SK-N-MC (cell line): ENCODE results near the gene RBPJ.

Experiments
- DNase-seq: peaks from one replicate; pipeline ENCODE4 v3.0.0-alpha.2; 2011; ENCODE audit warnings: low read depth, low spot score
- H3K27ac ChIP-seq: fragments of 200-600 bp; sonication (generic); 2 replicates; pipeline ENCODE4 v1.5.1; 2016; ENCODE audit warnings: mixed run types
- H3K36me3 ChIP-seq: fragments of 200-600 bp; sonication (generic); 2 replicates; pipeline ENCODE4 v1.6.1; 2017; ENCODE audit warnings: antibody characterized with exemption, low read length, mixed read lengths; ENCODE audit not compliant: insufficient read depth
- H3K4me3 ChIP-seq: fragments of 200-600 bp; sonication (generic); 2 replicates; pipeline ENCODE4 v1.5.1; 2016
- H3K9ac ChIP-seq: fragments of 200-600 bp; sonication (generic); 2 replicates; pipeline ENCODE4 v1.8.0; 2017; ENCODE audit warnings: mixed run types, mixed read lengths; ENCODE audit not compliant: insufficient read length
- H3K9me3 ChIP-seq: fragments of 200-600 bp; sonication (generic); 2 replicates; pipeline ENCODE4 v1.6.1; 2017; ENCODE audit warnings: low read depth, mild to moderate bottlenecking, antibody characterized with exemption, low read length, moderate library complexity, mixed read lengths
- EZH2 ChIP-seq: fragments of 200-600 bp; sonication (generic); IDR thresholded peaks from one replicate; pipeline ENCODE4 v1.6.1; 2017; ENCODE audit warnings: antibody characterized with exemption
- FOXP2 ChIP-seq: optimal IDR thresholded peaks from 2 replicates; pipeline ENCODE3; 2011; ENCODE audit warnings: mild to moderate bottlenecking, moderate library complexity; ENCODE audit not compliant: insufficient read depth; ENCODE audit errors: extremely low read length, control extremely low read depth
- POLR2AphosphoS5 ChIP-seq: IDR thresholded peaks from 2 replicates; pipeline ENCODE4 v1.6.1; 2012; ENCODE audit warnings: mild to moderate bottlenecking, low read depth, low read length, borderline replicate concordance

The RBPJ gene

DNA sequence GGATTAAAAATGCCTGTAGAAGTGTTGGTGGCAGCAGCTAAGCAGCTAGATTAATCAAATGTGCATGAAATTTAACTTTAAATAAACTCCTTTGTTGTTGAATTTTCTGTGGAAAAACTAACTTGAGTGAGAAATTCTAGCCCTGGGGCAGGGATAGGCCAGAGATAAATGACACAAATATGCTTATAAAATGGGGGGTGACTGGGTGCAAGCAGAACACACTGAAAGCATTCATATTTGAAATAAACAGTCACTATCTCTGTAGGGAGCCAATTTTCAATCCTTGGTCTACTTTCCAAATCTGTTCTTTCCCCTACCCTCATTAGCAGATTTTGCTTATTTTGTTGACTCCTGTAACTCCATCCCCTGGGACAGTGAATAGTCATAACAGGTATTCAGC, 47.9 kb downstream of the RBPJ start:
- TF ChIP-seq POLR2AphosphoS5 = no peak
- no peak for TF ChIP-seq FOXP2
- no peak for TF ChIP-seq EZH2
- Histone ChIP-seq H3K9me3 (no peaks in the 10 kb centered on the region), H3K4me3 (peak overlapping the region; percentile 9; the same call in 1 of the 2 replicates), H3K9ac (no peak overlapping the region), H3K36me3 (no peaks in the 10 kb centered on the region), H3K27ac (peak overlapping the region; percentile 73)
- no peak for DNase-seq

DNA sequence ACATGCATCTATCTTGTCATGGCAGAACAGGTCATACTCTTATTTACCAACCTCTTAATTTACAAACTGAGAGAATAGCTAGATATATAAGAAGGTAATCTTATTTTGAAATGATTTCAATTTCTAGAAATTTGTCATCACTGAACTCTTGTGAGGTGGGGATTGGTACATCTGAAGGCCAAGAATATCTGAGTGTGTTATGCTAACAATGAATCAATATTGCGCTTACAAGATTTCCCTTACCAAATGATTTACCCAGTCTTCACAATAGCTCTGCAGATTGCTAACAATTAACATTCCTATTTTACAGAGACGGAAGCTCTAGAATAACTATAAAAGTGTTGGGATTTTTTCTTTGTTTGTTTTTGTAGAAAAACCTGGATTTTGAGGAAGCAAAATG, 48.3 kb downstream of the RBPJ start:
- Histone ChIP-seq H3K27ac (0 out of 2 replicates have a peak overlapping the region, but pooled peaks have one; percentile 73), H3K9me3 (no peaks in the 10 kb centered on the region), H3K36me3 (no peaks in the 10 kb centered on the region), H3K9ac (no peak overlapping the region), H3K4me3 (no peak overlapping the region)
- no peak for TF ChIP-seq FOXP2
- TF ChIP-seq POLR2AphosphoS5 = no peak
- TF ChIP-seq EZH2 = no peak
- no peak for DNase-seq

DNA sequence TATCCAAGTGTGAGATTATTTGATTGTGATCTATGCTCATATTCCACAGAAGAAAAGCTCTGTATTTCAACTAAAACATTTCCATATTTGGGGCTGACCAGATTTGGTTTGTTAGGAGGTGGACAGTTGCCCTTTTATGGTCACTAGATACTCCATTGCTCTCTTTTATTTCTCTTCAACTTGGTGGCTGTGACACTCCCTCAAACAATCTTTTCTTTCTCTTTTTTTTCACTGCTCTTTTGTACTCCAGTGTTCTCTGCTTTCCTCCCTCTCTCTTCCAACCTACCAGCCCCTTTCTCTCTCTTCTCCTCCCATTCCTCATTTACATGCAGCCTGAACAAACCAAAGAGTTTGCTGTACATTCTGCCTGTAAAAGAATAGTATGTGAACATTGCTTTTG, 48.8 kb downstream of the RBPJ start:
- no peak overlapping the region for H3K4me3 ChIP-seq
- no peak overlapping the region for H3K27ac ChIP-seq
- no peaks in the 10 kb centered on the region for H3K36me3 ChIP-seq
- DNase-seq = no peak
- no peak overlapping the region for H3K9ac ChIP-seq
- TF ChIP-seq FOXP2 (no peak), POLR2AphosphoS5 (no peak), EZH2 (no peak)
- H3K9me3 ChIP-seq = no peaks in the 10 kb centered on the region

DNA sequence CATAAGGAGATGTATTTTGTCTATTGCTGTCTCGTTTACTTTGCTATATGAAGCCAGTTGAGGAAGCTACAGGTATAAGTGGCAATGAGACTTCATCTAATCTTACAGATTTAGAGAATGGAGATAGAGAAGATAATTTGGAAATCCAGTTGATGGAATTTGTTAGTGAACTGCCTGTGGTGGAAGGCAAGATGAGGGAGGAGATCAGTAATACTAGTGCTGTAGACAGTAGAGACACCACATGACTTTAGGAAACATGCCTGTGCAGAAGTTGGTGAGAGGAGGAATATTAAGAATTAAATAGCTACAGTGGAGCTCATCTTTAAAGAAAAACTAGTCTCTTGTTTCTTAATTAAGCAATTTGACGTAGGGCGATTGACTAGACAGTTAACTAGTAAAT, 51.3 kb downstream of the RBPJ start:
- no peak overlapping the region for H3K9ac ChIP-seq
- H3K4me3 ChIP-seq = peak overlapping the region; percentile 43; the same call in 1 of the 2 replicates
- no peak for DNase-seq
- H3K36me3 ChIP-seq = no peaks in the 10 kb centered on the region
- no peak for TF ChIP-seq EZH2
- TF ChIP-seq FOXP2 = no peak
- no peak for TF ChIP-seq POLR2AphosphoS5
- H3K27ac ChIP-seq = peak overlapping the region; percentile 73
- no peaks in the 10 kb centered on the region for H3K9me3 ChIP-seq

DNA sequence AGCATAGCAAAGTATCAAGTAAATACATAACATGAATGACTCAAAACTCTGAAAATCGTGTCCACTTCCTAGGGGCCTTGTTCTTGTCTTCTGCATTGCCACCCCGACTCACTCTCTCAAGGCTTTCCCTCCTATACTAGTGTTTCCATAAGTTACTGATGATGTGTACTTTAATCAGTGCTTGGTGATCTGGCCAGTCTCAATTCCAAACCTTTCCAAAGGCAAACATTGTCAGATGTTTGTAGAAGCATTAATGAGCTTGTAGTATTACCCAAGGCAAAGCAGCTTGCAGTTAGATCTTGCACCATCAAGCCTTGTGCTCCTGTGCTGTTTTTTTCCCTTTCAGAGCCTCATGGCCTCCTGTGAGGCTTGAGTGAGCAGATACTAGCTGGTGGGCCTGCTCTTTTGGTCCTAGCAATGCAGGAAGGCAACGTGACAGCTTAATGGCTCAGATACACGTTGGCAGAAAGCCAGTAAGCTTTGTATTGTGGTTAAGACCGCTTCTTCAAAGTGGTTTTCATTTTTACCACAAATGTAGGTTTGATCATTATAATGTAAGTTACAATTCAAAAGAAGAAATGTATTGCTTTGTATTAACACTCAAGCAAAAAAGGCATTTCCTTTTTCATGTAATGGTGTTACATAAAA, 51.8 kb downstream of the RBPJ start:
- H3K9ac ChIP-seq = no peak overlapping the region
- H3K36me3 ChIP-seq = no peaks in the 10 kb centered on the region
- DNase-seq = peak; percentile 79
- TF ChIP-seq FOXP2 (no peak), EZH2 (no peak), POLR2AphosphoS5 (no peak)
- H3K27ac ChIP-seq = peak overlapping the region; percentile 73
- peak overlapping the region; percentile 43 for H3K4me3 ChIP-seq
- no peaks in the 10 kb centered on the region for H3K9me3 ChIP-seq

DNA sequence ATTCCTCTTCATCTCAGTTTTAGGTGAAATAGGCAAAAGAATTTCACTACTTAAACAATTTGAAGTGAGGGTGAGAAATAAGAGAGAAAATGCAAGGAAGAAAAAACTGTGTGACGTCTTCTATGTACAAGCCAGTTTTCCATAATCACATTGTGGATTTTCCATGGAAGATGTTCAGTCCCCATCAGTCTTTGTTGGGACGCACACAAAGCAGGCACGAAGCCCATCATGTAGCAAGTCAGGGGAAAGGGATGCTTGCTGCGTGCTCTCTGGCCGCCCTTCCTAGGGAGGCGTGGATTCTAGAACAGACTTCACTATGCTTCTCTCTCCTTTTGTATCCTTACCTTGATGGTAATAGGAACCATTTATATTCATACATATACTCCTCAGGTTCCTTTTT, 54.7 kb downstream of the RBPJ start:
- TF ChIP-seq POLR2AphosphoS5 = no peak
- TF ChIP-seq EZH2 = no peak
- no peak for TF ChIP-seq FOXP2
- DNase-seq = no peak
- H3K4me3 ChIP-seq = no peak overlapping the region

DNA sequence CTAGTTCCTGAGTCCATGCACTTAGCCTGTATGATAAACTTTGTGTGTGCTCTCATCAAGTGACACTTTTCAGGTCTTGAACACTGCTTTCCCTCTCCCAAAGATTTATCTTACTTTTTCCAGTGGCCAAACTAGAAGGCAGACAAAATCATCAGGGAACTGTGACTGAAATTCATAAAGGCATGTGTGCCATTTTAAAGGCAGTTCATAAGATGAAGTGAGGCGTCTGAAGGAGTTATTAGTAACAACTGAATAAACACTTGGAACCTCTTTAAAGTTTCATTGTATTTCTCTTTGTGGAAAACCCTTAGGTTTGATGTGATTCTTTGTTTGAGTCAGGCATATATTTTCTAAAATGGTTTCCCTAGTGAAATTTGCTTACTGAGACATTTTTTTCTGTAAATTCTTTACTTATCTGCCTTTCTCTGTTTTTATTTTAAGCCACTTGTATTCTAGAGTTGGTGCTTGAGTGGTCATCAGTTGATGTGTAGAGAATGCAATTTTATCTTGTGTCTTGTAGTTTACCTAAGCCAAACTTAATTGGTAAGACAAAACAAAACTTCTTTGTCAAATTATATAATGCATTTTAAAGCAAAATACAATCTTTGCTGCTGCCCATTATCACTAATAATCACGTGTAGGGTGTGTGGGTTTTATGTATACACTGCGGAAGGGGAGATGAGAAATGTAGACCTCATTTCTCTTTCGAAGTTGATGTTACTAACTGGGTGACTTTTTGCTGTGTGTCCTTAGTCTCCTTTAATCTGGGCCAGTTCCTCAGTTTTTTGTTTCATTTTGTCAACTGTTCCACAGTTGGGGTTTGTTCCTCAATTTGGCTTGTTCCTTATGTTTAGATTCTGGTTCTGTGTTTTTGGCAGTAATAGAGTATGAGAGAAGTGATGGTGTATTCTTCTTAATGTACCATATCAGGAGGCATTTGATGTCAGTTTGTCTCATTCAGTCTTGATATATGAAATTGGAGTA, 56.8 kb downstream of the RBPJ start:
- no peak for DNase-seq

More for the DNA sequence above, 54.7 kb downstream of the RBPJ start:
- Histone ChIP-seq H3K9ac (no peak overlapping the region), H3K9me3 (no peaks in the 10 kb centered on the region), H3K27ac (no peak overlapping the region), H3K36me3 (no peaks in the 10 kb centered on the region)

DNA sequence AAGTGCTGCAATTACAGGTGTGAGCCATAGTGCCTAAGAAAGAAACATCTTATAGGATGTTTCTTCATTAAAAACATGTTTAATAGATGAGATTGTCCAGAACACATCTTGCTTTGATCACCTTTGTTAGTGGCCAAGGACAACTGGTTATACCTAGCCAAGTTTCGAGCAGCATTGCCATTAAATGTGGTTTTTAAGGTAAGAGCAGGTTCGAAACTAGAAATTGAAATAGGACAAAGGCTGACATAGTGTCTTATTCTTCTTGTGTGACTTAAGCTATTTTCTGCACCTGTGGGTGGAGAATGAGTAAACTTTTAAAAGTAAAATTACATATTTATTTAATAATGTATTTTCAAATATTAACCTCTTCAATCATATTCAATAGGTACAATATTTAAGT, 59.0 kb downstream of the RBPJ start:
- DNase-seq = no peak
- no peak overlapping the region for H3K27ac ChIP-seq
- H3K9ac ChIP-seq = no peak overlapping the region
- no peaks in the 10 kb centered on the region for H3K9me3 ChIP-seq
- no peak overlapping the region for H3K4me3 ChIP-seq
- no peaks in the 10 kb centered on the region for H3K36me3 ChIP-seq
- no peak for TF ChIP-seq POLR2AphosphoS5
- no peak for TF ChIP-seq FOXP2
- TF ChIP-seq EZH2 = no peak

More for the DNA sequence above, 56.8 kb downstream of the RBPJ start:
- H3K4me3 ChIP-seq = no peak overlapping the region
- no peak overlapping the region for H3K9ac ChIP-seq
- TF ChIP-seq EZH2 (no peak), FOXP2 (no peak), POLR2AphosphoS5 (no peak)
- no peak overlapping the region for H3K27ac ChIP-seq
- H3K9me3 ChIP-seq = no peaks in the 10 kb centered on the region
- H3K36me3 ChIP-seq = no peaks in the 10 kb centered on the region

DNA sequence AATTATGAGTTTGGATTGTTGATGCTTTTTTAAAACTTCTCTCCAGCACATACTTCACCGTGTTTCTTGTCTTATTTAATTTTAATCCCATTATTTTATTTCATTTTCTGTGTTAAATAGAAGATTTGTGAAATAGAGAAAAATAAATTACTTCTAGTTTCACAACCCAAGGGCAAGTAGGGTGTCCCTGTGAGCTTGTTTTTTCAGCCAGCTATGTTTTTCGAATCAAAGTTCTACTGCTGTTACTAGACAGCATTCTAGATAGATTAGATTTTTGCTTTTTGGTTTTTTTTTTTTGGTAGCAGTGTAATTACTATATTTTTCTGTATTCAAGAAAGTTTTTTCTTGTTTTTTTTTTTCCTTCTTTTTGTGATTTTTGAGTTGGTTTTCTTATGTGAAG, 59.9 kb downstream of the RBPJ start:
- Histone ChIP-seq H3K36me3 (no peaks in the 10 kb centered on the region), H3K27ac (no peak overlapping the region), H3K9ac (no peak overlapping the region), H3K4me3 (no peak overlapping the region), H3K9me3 (no peaks in the 10 kb centered on the region)
- TF ChIP-seq POLR2AphosphoS5 (no peak), EZH2 (no peak), FOXP2 (no peak)
- no peak for DNase-seq
